Measurements from ENCODE around the gene TMEM59. TPM values are rescaled to one million over a fixed set of nuclear protein-coding genes. Genes with fewer than 3 reads are reported as not detected.

The TMEM59 gene
- polyA plus RNA-seq, 3 donors, result 169 to 925 (median 831) TPM

DNA sequence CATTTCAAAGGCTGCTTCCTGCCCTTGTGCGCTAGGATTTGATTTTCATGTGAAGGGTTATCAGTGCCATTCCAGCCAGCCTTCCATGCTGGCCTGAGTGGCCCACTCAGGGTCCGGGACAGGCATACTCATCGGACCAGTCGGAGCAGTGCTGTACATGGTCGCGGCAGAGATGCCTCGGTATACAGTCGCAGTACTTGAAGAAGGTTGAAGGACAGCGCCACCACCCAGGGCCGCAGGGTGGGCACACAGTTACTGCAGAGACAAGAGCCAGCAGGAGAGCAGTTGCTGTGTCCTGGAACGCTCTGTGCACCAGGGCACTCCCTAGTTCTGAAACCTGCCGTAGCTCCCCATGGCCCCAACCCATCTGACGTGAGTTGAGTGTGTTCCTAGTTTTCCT, 44.1 kb downstream of the TMEM59 start:
- Histone ChIP-seq H3K9ac (ENCODE audit: insufficient read depth, low read length, poor library complexity, severe bottlenecking) (no peak overlapping the region), H3K4me2 (replicated peaks; ENCODE audit: extremely low read depth, low read length, poor library complexity, severe bottlenecking) (no peak overlapping the region), H2AFZ (ENCODE audit: insufficient read depth, low read depth, low read length, poor library complexity, severe bottlenecking) (no peak overlapping the region), H3K79me2 (ENCODE audit: insufficient read depth, low read length) (no peaks in the 10 kb centered on the region), H3K4me1 (ENCODE audit: control insufficient read depth in 1 of 2, insufficient read depth in 2 of 2, low read length in 2 of 2) (no peaks in the 10 kb centered on the region), H3K9me3 (replicated peaks in 1 of 2; ENCODE audit: control insufficient read depth in 1 of 2, insufficient read depth in 1 of 2, low read length in 2 of 2) (peaks cover 0 to 6% of the 10 kb centered on the region in 2 donors), H3K4me3 (replicated peaks in 1 of 3; ENCODE audit: low read depth in 2 of 3, low read length in 3 of 3) (no peak overlapping the region), H3K27me3 (ENCODE audit: control insufficient read depth in 2 of 2, insufficient read depth in 2 of 2, low read length in 2 of 2) (no peaks in the 10 kb centered on the region), H4K20me1 (ENCODE audit: insufficient read depth, low read length) (no peaks in the 10 kb centered on the region), H3K27ac (ENCODE audit: low read depth in 1 of 2, low read length in 2 of 2) (no peak overlapping the region), H3K36me3 (replicated peaks in 1 of 2; ENCODE audit: control insufficient read depth in 1 of 2, insufficient read depth in 2 of 2, low read length in 2 of 2) (no peaks in the 10 kb centered on the region)
- WGBS (ENCODE audit: insufficient coverage), result 94% methylated on average over 13 of the region's 13 CpGs
- intact Hi-C loops (cut with micrococcal nuclease), result no loop called here
- Mint-ChIP-seq H3K4me1 (no peaks in the 10 kb centered on the region), H3K9me3 (peaks cover 0 to 7% (median 2%) of the 10 kb centered on the region in 7 donors), H3K36me3 (no peaks in the 10 kb centered on the region), H3K27me3 (ENCODE audit: low read depth in 3 of 3) (peaks cover 3 to 13% (median 8%) of the 10 kb centered on the region in 3 donors), H3K4me3 (no peak overlapping the region), H3K27ac (no peak overlapping the region)
- DNase-seq, result no peak
- TF ChIP-seq, protein P1, sequence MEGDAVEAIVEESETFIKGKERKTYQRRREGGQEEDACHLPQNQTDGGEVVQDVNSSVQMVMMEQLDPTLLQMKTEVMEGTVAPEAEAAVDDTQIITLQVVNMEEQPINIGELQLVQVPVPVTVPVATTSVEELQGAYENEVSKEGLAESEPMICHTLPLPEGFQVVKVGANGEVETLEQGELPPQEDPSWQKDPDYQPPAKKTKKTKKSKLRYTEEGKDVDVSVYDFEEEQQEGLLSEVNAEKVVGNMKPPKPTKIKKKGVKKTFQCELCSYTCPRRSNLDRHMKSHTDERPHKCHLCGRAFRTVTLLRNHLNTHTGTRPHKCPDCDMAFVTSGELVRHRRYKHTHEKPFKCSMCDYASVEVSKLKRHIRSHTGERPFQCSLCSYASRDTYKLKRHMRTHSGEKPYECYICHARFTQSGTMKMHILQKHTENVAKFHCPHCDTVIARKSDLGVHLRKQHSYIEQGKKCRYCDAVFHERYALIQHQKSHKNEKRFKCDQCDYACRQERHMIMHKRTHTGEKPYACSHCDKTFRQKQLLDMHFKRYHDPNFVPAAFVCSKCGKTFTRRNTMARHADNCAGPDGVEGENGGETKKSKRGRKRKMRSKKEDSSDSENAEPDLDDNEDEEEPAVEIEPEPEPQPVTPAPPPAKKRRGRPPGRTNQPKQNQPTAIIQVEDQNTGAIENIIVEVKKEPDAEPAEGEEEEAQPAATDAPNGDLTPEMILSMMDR (IDR thresholded peaks at IDR 0.05), result no peak

DNA sequence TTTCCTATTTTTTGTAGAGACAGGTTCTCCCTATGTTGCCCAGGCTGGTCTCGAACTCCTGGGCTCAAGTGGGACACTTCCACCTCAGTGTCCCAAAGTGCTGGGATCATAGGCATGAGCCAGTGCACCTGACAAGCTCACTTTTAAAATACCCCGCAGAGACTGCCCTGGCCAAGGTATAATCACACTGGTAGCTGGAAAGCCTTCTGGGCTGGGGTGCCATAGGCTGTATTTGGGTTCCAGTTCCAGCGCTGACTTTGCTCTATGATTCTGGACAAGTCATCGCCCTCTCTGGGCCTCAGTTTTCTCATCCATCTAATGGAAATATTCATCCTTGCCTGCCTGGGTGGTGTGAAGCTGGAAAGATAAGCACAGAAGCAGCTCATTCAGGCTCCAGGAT, 45.4 kb downstream of the TMEM59 start:
- H3K4me3 Mint-ChIP-seq, result no peak overlapping the region
- H2AFZ ChIP-seq (ENCODE audit: insufficient read depth, low read depth, low read length, poor library complexity, severe bottlenecking), result no peak overlapping the region
- no peak overlapping the region for H3K4me3 ChIP-seq (replicated peaks in 1 of 3; ENCODE audit: low read depth in 2 of 3, low read length in 3 of 3)
- no peaks in the 10 kb centered on the region for H3K27me3 ChIP-seq (ENCODE audit: control insufficient read depth in 2 of 2, insufficient read depth in 2 of 2, low read length in 2 of 2)
- H3K9me3 ChIP-seq (replicated peaks in 1 of 2; ENCODE audit: control insufficient read depth in 1 of 2, insufficient read depth in 1 of 2, low read length in 2 of 2), result peaks cover 0 to 10% of the 10 kb centered on the region in 2 donors
- no peak overlapping the region for H3K27ac ChIP-seq (ENCODE audit: low read depth in 1 of 2, low read length in 2 of 2)
- no peaks in the 10 kb centered on the region for H3K4me1 ChIP-seq (ENCODE audit: control insufficient read depth in 1 of 2, insufficient read depth in 2 of 2, low read length in 2 of 2)
- H3K79me2 ChIP-seq (ENCODE audit: insufficient read depth, low read length), result no peaks in the 10 kb centered on the region
- H3K9ac ChIP-seq (ENCODE audit: insufficient read depth, low read length, poor library complexity, severe bottlenecking), result no peak overlapping the region
- H3K27me3 Mint-ChIP-seq (ENCODE audit: low read depth in 3 of 3), result peaks cover 3 to 10% (median 8%) of the 10 kb centered on the region in 3 donors
- H3K9me3 Mint-ChIP-seq, result peaks cover 2 to 12% (median 5%) of the 10 kb centered on the region in 7 donors
- H3K36me3 Mint-ChIP-seq, result no peaks in the 10 kb centered on the region
- H3K27ac Mint-ChIP-seq, result no peak overlapping the region
- no peaks in the 10 kb centered on the region for H3K36me3 ChIP-seq (replicated peaks in 1 of 2; ENCODE audit: control insufficient read depth in 1 of 2, insufficient read depth in 2 of 2, low read length in 2 of 2)
- intact Hi-C loops (cut with micrococcal nuclease), result no loop called here
- no peaks in the 10 kb centered on the region for H3K4me1 Mint-ChIP-seq
- no peaks in the 10 kb centered on the region for H4K20me1 ChIP-seq (ENCODE audit: insufficient read depth, low read length)
- WGBS (ENCODE audit: insufficient coverage), result 83% methylated on average over 1 of the region's 4 CpGs
- TF ChIP-seq, protein P1 (IDR thresholded peaks at IDR 0.05), result no peak
- DNase-seq, result no peak
- no peak overlapping the region for H3K4me2 ChIP-seq (replicated peaks; ENCODE audit: extremely low read depth, low read length, poor library complexity, severe bottlenecking)

All from CD14-positive monocyte (primary cell).